ENCODE data around the gene TDRD1. TPM values are rescaled to one million over a fixed set of nuclear protein-coding genes. Genes with fewer than 3 reads are reported as not detected.

The TDRD1 gene
- total RNA-seq, 2 experiments from 2014 or later = 0.05 to 0.16 TPM

DNA sequence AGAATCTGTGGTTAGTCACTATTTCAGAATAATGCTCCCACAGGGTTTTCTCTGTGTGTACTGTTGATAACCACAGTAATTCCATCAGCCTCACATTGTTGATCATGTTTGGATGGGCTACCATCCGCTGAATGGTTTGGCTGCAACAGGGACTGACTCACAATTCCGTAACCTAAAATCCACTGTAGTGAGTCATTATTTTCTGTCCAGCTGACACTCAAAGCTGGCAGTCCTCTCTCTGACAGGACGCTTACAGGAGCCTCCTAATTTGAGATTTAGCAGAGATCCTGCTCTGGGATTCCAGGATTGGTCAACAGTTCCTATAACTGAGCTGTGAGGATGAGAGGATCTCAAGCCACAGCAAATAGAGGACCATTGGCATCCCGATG is 92.6 kb downstream of the TDRD1 start:
- CTCF ChIA-PET = interaction anchor here (2.0 kb wide), 1 partner anchor 32 kb away, joined by 8 read pairs; no protein-coding TSS in a partner anchor
- H3K9me3 Mint-ChIP-seq = no peaks in the 10 kb centered on the region
- no peak for DNase-seq
- ATAC-seq = no peak
- TF ChIP-seq, protein P1, sequence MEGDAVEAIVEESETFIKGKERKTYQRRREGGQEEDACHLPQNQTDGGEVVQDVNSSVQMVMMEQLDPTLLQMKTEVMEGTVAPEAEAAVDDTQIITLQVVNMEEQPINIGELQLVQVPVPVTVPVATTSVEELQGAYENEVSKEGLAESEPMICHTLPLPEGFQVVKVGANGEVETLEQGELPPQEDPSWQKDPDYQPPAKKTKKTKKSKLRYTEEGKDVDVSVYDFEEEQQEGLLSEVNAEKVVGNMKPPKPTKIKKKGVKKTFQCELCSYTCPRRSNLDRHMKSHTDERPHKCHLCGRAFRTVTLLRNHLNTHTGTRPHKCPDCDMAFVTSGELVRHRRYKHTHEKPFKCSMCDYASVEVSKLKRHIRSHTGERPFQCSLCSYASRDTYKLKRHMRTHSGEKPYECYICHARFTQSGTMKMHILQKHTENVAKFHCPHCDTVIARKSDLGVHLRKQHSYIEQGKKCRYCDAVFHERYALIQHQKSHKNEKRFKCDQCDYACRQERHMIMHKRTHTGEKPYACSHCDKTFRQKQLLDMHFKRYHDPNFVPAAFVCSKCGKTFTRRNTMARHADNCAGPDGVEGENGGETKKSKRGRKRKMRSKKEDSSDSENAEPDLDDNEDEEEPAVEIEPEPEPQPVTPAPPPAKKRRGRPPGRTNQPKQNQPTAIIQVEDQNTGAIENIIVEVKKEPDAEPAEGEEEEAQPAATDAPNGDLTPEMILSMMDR (IDR thresholded peaks at IDR 0.05) = no peak
- H3K4me3 Mint-ChIP-seq = no peak overlapping the region
- no peaks in the 10 kb centered on the region for H3K4me1 Mint-ChIP-seq (ENCODE audit: low read depth)
- POLR2A ChIA-PET = no interaction called here
- intact Hi-C loops (cut with micrococcal nuclease) = no loop called here
- no peak overlapping the region for H3K27ac Mint-ChIP-seq
- H3K36me3 Mint-ChIP-seq (ENCODE audit: low read depth) = no peaks in the 10 kb centered on the region
- H3K27me3 Mint-ChIP-seq = peaks cover 7% of the 10 kb centered on the region

DNA sequence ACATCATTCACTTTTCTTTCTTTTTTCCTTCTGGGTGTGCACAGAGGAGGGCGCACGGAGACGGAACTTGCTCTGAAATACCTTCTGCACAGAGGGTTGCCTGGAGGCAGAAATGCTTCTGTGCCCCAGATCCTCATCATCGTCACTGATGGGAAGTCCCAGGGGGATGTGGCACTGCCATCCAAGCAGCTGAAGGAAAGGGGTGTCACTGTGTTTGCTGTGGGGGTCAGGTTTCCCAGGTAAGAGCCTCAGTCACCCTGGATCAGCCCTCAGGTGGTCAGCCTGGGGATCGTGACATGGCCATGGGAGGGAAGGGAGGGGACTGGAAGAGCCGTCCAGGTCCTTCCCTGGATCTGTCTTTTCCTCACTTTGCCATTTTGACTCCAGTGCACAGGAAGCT is 93.5 kb downstream of the TDRD1 start:
- Mint-ChIP-seq H3K4me1 (ENCODE audit: low read depth) (no peaks in the 10 kb centered on the region), H3K27ac (no peak overlapping the region), H3K36me3 (ENCODE audit: low read depth) (no peaks in the 10 kb centered on the region), H3K4me3 (no peak overlapping the region), H3K9me3 (no peaks in the 10 kb centered on the region), H3K27me3 (peaks cover 7% of the 10 kb centered on the region)
- intact Hi-C loops (cut with micrococcal nuclease) = no loop called here
- POLR2A ChIA-PET = no interaction called here
- TF ChIP-seq, protein P1 (IDR thresholded peaks at IDR 0.05) = no peak
- DNase-seq (no peak), ATAC-seq (no peak)
- CTCF ChIA-PET = no interaction called here

DNA sequence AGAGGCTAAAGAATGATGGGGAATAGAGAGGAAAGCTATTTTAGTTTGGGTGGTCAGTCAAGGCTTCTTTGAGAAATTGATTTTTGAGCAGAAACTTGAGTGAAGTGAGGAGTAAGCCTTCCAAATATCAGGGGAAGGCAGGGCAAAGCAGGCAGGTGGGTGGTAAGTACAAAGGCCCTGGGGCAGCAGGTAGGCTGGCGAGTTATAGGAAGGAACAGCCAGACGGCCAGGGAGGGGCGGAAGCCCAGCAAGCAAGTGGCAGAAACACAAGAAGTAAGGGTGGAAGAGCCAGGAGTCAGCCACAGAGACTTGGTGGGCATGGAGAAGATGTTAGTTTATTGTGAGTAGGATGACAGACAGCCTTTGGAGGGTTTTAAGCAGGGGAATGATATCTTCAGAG is 94.8 kb downstream of the TDRD1 start:
- ChIA-PET POLR2A (no interaction called here), CTCF (interaction anchor here (1.2 kb wide), 1 partner anchor 16 kb away, joined by 3 read pairs; no protein-coding TSS in a partner anchor)
- Mint-ChIP-seq H3K27ac (no peak overlapping the region), H3K4me1 (ENCODE audit: low read depth) (no peaks in the 10 kb centered on the region), H3K4me3 (no peak overlapping the region), H3K9me3 (no peaks in the 10 kb centered on the region), H3K27me3 (peaks cover 8% of the 10 kb centered on the region), H3K36me3 (ENCODE audit: low read depth) (no peaks in the 10 kb centered on the region)
- TF ChIP-seq, protein P1 (IDR thresholded peaks at IDR 0.05) = no peak
- ATAC-seq = no peak
- no peak for DNase-seq
- intact Hi-C loops (cut with micrococcal nuclease) = no loop called here

DNA sequence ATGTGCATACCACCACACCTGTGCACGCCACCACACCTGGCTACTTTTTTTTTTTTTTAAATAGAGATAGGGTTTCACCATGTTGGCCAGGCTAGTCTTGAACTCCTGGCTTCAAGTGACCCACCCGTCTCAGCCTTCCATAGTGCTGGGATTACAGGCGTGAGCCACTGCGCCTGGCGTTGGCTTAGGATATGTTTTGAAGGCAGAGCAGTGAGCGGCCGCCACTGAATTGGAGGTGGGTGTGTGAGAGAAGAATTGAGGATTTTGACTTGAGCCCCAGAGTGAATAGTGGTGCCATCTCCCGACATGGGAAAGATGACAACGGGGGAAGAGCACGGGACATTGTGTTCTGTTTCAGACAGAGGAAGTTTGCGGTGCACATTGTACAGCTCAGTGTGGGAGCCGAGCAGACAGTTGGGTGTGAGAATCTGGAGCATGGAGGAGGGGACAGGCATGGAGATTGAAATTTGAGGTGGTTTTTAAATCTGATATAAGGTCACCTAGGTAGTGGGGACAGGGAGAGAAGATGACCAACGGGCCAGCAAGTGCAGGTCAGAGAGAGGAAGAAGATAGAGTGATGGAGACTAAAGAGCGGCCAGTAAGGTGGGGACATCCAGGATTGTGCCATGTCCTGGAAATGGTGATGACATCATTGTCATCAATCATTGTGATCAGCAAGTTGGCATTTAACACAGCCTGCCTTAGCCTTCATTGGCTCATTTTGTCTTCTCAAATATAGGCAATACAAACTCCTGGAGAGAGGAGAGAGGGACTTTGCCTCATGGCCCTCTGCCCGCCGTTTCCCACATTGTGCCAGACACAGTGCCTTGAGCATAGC is 95.7 kb downstream of the TDRD1 start:
- ChIA-PET CTCF (interaction anchor here (1.2 kb wide), 1 partner anchor 17 kb away, joined by 3 read pairs; no protein-coding TSS in a partner anchor), POLR2A (no interaction called here)
- intact Hi-C loops (cut with micrococcal nuclease) = no loop called here
- Mint-ChIP-seq H3K9me3 (no peaks in the 10 kb centered on the region), H3K27ac (no peak overlapping the region), H3K27me3 (peaks cover 8% of the 10 kb centered on the region), H3K4me1 (ENCODE audit: low read depth) (no peaks in the 10 kb centered on the region), H3K36me3 (ENCODE audit: low read depth) (no peaks in the 10 kb centered on the region), H3K4me3 (no peak overlapping the region)
- TF ChIP-seq, protein P1 (IDR thresholded peaks at IDR 0.05) = no peak
- no peak for DNase-seq
- no peak for ATAC-seq

DNA sequence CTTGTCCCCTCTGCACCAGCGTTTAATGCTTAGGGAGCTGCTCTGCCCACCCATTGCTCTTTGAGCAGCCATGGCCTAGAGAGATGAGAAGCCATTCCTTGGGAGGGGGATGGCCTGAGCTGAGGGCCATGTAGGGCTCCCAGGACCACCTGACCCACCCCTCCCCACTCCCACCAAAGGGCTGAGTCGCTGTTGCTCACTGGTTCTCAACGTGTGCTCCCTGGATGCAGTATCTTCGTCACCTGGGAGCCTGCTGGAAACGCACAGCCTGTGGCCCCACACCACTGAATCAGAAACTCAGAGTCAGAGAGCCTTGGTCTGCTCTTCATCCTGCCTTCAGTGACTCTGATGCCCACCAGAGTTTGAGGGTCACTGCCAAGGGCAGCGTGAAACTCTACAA is 96.9 kb downstream of the TDRD1 start:
- CTCF ChIA-PET = no interaction called here
- no peak overlapping the region for H3K27ac Mint-ChIP-seq
- no peaks in the 10 kb centered on the region for H3K9me3 Mint-ChIP-seq
- H3K4me3 Mint-ChIP-seq = no peak overlapping the region
- POLR2A ChIA-PET = no interaction called here
- ATAC-seq = no peak
- no peaks in the 10 kb centered on the region for H3K36me3 Mint-ChIP-seq (ENCODE audit: low read depth)
- peaks cover 8% of the 10 kb centered on the region for H3K27me3 Mint-ChIP-seq
- intact Hi-C loops (cut with micrococcal nuclease) = no loop called here
- no peak for DNase-seq
- no peaks in the 10 kb centered on the region for H3K4me1 Mint-ChIP-seq (ENCODE audit: low read depth)
- TF ChIP-seq, protein P1 (IDR thresholded peaks at IDR 0.05) = no peak
